Measurements from ENCODE around the gene DMPK. TPM values are rescaled to one million over a fixed set of nuclear protein-coding genes. Genes with fewer than 3 reads are reported as not detected.

The DMPK gene
- total RNA-seq, 1 donor from 2014 or later = 29.0 TPM

DNA sequence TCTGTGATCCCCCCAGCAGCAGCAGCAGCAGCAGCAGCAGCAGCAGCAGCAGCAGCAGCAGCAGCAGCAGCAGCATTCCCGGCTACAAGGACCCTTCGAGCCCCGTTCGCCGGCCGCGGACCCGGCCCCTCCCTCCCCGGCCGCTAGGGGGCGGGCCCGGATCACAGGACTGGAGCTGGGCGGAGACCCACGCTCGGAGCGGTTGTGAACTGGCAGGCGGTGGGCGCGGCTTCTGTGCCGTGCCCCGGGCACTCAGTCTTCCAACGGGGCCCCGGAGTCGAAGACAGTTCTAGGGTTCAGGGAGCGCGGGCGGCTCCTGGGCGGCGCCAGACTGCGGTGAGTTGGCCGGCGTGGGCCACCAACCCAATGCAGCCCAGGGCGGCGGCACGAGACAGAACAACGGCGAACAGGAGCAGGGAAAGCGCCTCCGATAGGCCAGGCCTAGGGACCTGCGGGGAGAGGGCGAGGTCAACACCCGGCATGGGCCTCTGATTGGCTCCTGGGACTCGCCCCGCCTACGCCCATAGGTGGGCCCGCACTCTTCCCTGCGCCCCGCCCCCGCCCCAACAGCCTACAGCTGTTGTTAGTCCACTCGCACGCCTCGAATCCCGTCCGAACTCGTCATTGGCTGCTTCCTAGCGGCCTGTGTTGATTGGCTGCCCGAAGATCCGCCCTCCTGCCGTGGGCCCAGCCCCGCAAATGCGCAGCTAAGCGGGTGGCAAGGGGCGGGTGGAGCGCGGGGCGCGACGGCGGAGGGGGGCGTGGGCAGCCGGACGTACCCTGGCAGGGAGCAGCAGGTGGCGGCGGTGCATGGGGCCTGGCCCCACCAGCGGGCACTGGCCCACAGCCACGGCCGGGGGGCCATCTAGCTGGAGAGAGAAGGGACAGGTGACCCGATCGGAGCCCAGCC lies 11.8 kb downstream of the DMPK start:
- H3K9me3 ChIP-seq = no peaks in the 10 kb centered on the region
- peaks cover 0 to 10% of the 10 kb centered on the region in 2 donors for H3K36me3 ChIP-seq
- peak in 1 of 2 donors; percentile 100 for DNase-seq (ENCODE audit: extremely low spot score in 2 of 2)
- peak overlapping the region; percentile 91 for H3K27ac ChIP-seq
- no peaks in the 10 kb centered on the region for H3K27me3 ChIP-seq
- intact Hi-C loops (cut with DNase I) = no loop called here
- TF ChIP-seq, protein P1, sequence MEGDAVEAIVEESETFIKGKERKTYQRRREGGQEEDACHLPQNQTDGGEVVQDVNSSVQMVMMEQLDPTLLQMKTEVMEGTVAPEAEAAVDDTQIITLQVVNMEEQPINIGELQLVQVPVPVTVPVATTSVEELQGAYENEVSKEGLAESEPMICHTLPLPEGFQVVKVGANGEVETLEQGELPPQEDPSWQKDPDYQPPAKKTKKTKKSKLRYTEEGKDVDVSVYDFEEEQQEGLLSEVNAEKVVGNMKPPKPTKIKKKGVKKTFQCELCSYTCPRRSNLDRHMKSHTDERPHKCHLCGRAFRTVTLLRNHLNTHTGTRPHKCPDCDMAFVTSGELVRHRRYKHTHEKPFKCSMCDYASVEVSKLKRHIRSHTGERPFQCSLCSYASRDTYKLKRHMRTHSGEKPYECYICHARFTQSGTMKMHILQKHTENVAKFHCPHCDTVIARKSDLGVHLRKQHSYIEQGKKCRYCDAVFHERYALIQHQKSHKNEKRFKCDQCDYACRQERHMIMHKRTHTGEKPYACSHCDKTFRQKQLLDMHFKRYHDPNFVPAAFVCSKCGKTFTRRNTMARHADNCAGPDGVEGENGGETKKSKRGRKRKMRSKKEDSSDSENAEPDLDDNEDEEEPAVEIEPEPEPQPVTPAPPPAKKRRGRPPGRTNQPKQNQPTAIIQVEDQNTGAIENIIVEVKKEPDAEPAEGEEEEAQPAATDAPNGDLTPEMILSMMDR (IDR thresholded peaks at IDR 0.05) = peak; percentile 73 to 95 (median 87)
- TF ChIP-seq POLR2A (IDR thresholded peaks at IDR 0.05) (peak in 1 of 2 donors; percentile 2), POLR2AphosphoS5 (IDR thresholded peaks at IDR 0.05; ENCODE audit: insufficient read depth in 1 of 2, low read depth in 1 of 2) (peak; percentile 87 to 91)
- H3K4me1 ChIP-seq = peaks cover 38% of the 10 kb centered on the region
- H3K4me3 ChIP-seq = peak overlapping the region; percentile 58 to 80

- peak overlapping the region; percentile 91 for H3K27ac ChIP-seq
- H3K27me3 ChIP-seq = no peaks in the 10 kb centered on the region
- peak overlapping the region; percentile 58 to 80 for H3K4me3 ChIP-seq
- no peak for DNase-seq (ENCODE audit: extremely low spot score in 2 of 2)
- H3K9me3 ChIP-seq = no peaks in the 10 kb centered on the region
- peaks cover 0 to 10% of the 10 kb centered on the region in 2 donors for H3K36me3 ChIP-seq
- TF ChIP-seq, protein P1 (IDR thresholded peaks at IDR 0.05) = no peak
- TF ChIP-seq POLR2A (IDR thresholded peaks at IDR 0.05) (no peak), POLR2AphosphoS5 (IDR thresholded peaks at IDR 0.05; ENCODE audit: insufficient read depth in 1 of 2, low read depth in 1 of 2) (no peak)
- intact Hi-C loops (cut with DNase I) = no loop called here
- peaks cover 45% of the 10 kb centered on the region for H3K4me1 ChIP-seq
Observed at GRCh38 chr19:45769821-45770191, 12.5 kb downstream of the DMPK start.

DNA sequence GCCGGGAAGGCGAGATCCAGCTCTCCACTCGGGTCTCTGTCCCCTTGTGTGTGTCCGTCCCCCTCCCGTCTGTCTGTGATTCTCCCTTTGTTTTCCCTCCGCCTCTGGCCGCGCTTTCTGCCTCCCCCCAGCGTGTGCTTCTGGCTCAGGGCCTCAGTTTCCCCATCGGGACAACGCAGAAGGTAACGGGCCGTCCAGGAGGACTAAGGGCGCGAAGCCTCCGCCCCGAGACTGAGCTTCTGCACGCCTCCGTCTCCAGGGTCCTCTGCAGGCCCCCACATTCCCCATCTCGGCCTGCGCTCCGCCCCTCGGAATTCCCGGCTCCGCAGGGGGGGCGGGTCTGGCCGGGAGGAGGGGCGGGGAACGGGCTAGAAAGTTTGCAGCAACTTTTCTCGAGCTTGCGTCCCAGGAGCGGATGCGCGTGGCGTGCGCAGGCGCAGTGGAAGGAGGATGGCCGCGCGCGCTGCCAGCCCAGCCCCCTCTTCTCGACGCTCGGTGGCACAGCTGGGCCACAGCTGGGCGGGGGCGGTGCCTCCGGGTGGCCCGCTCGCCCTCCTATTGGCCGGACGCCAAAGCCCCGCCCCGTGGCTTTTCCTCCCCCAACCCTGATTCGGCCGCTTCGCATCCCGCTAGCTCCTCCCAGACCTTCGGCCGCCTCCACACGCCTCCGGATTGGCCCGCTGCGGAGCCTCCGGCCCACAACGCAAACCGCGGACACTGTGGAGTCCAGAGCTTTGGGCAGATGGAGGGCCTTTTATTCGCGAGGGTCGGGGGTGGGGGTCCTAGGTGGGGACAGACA lies 13.1 kb downstream of the DMPK start, which contains the start of gene SIX5:
SIX5 (minus strand) TSS at position 269 of the 799 bp plus-strand sequence. CDS start 408 bp downstream, outside the sequence.
- intact Hi-C loops (cut with DNase I) = no loop called here
- Histone ChIP-seq H3K27me3 (no peaks in the 10 kb centered on the region), H3K36me3 (peaks cover 0 to 7% of the 10 kb centered on the region in 2 donors), H3K4me1 (peaks cover 51% of the 10 kb centered on the region), H3K9me3 (no peaks in the 10 kb centered on the region), H3K27ac (peak within 1 kb of the TSS; percentile 98), H3K4me3 (peak within 1 kb of the TSS; percentile 58 to 80)
- TF ChIP-seq, protein P1 (IDR thresholded peaks at IDR 0.05) = no peak
- TF ChIP-seq POLR2A (IDR thresholded peaks at IDR 0.05) (peak in 1 of 2 donors; percentile 96), POLR2AphosphoS5 (IDR thresholded peaks at IDR 0.05; ENCODE audit: insufficient read depth in 1 of 2, low read depth in 1 of 2) (peak; percentile 99)
- peak in 1 of 2 donors; percentile 98 for DNase-seq (ENCODE audit: extremely low spot score in 2 of 2)

DNA sequence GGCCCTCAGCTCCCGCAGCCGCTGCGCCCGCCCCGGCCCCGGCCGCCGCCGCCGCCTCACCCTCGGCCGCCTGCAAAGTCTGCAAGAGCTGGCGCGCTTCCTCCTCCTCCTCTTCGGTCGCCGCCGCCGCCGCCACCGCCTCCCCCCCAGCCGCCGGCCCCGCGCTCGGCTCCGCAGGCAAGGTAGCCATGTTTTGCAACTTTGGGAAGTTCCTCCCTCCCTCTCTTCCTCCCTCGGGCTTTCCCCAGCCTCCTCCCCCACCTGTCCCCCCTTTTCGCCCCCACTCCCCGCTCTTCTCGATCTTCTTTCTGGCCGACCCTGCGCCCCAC lies 13.7 kb downstream of the DMPK start:
- intact Hi-C loops (cut with DNase I) = no loop called here
- no peaks in the 10 kb centered on the region for H3K9me3 ChIP-seq
- peaks cover 56% of the 10 kb centered on the region for H3K4me1 ChIP-seq
- DNase-seq (ENCODE audit: extremely low spot score in 2 of 2) = no peak
- H3K36me3 ChIP-seq = peaks cover 0 to 7% of the 10 kb centered on the region in 2 donors
- H3K27me3 ChIP-seq = no peaks in the 10 kb centered on the region
- H3K27ac ChIP-seq = peak overlapping the region; percentile 98
- TF ChIP-seq POLR2A (IDR thresholded peaks at IDR 0.05) (no peak), POLR2AphosphoS5 (IDR thresholded peaks at IDR 0.05; ENCODE audit: insufficient read depth in 1 of 2, low read depth in 1 of 2) (no peak)
- TF ChIP-seq, protein P1 (IDR thresholded peaks at IDR 0.05) = no peak
- H3K4me3 ChIP-seq = peak overlapping the region; percentile 58 to 80
